K562 (cell line): ENCODE data around the gene MBNL2. TPM values are rescaled to one million over a fixed set of nuclear protein-coding genes. Genes with fewer than 3 reads are reported as not detected.

Experiments used
- HNRNPLL ChIP-seq: fragments of 200-400 bp; formaldehyde crosslinking; IDR thresholded peaks from 2 replicates; pipeline ENCODE4 v1.6.1; 2017; ENCODE audit warnings: low read length, low read depth, mild to moderate bottlenecking; ENCODE audit not compliant: poor library complexity, severe bottlenecking
- MAFF ChIP-seq: IDR thresholded peaks from 2 replicates; pipeline ENCODE4 v1.6.1; 2012; ENCODE audit warnings: low read length, improper control_type of control experiment
- SIRT6 ChIP-seq: IDR thresholded peaks from one replicate; pipeline ENCODE4 v1.6.1; 2012; ENCODE audit warnings: low read depth, mild to moderate bottlenecking, control low read depth, inconsistent platforms, low read length, moderate library complexity
- TOE1 ChIP-seq, 2 experiments: fragments of 450-650 bp in 1 of 2; sonication (generic) in 1 of 2; formaldehyde crosslinking in 1 of 2; IDR thresholded peaks; 2 replicates each; pipeline versions ENCODE4 v1.7.1 to v1.8.0; 2016 to 2022; ENCODE audit warnings: borderline replicate concordance in 2 of 2, mild to moderate bottlenecking in 2 of 2, antibody characterized with exemption in 1 of 2, inconsistent platforms in 1 of 2, low read depth in 1 of 2, missing genetic modification reagents in 1 of 2, moderate library complexity in 1 of 2
- U2AF1 ChIP-seq: fragments of 200-400 bp; formaldehyde crosslinking; optimal IDR thresholded peaks from 2 replicates; pipeline ENCODE3; 2017; ENCODE audit warnings: mild to moderate bottlenecking, low read depth, low read length, moderate library complexity
- XRCC3 ChIP-seq: fragments of 450-650 bp; IDR thresholded peaks from 2 replicates; pipeline ENCODE4 v1.6.1; 2017; ENCODE audit warnings: mild to moderate bottlenecking, moderate library complexity
- ZEB2 ChIP-seq: fragments of 450-650 bp; IDR thresholded peaks from 2 replicates; pipeline ENCODE4 v1.6.1; 2016
- ZNF146 ChIP-seq: IDR thresholded peaks from one replicate; pipeline ENCODE4 v1.6.1; 2018; ENCODE audit warnings: missing compliant biosample characterization; ENCODE audit not compliant: unreplicated experiment
- ZNF197 ChIP-seq: fragments of 200-800 bp; sonication (Bioruptor generic); IDR thresholded peaks from 2 replicates; pipeline ENCODE4 v1.6.1; 2016; ENCODE audit warnings: low read depth, missing genetic modification characterization, missing compliant biosample characterization
- polyA plus RNA-seq, 8 experiments: library from polyadenylated mRNA; depleted of rRNA in 4 of 8; stranded (reverse) in 5 of 8; unstranded in 3 of 8; fragments of >200 nt; fragmentation: Nextera tagmentation in 2 of 8; fragmentation: Illumina TruSeq in 1 of 8; extraction: Ambion mirVana in 2 of 8; extraction: Trizol in 1 of 8; gene quantifications; 2 replicates each; pipeline versions ENCODE4 v1.2.1 to v1.2.3, GENCODE V29; 2011 to 2014; ENCODE audit warnings: inconsistent platforms in 1 of 8, missing spikeins in 1 of 8
- total RNA-seq, 7 experiments: library from RNA; depleted of rRNA in 6 of 7; stranded (reverse); fragments of >200 nt in 6 of 7; fragmentation: Illumina TruSeq in 2 of 7; extraction: Trizol in 2 of 7; gene quantifications; 2 replicates each; pipeline versions ENCODE4 v1.2.1 to v1.2.3, GENCODE V29; 2011 to 2021; ENCODE audit warnings: low replicate concordance in 1 of 7
- TF ChIP-seq, protein P1 (sequence below): sonication (generic); formaldehyde crosslinking; IDR thresholded peaks from 2 replicates; pipeline ENCODE4 v1.9.0; 2022; ENCODE audit warnings: mild to moderate bottlenecking, missing genetic modification reagents
- TF ChIP-seq, protein P2 (sequence below): fragments of 250-450 bp; sonication (Bioruptor Pico); IDR thresholded peaks from 2 replicates; pipeline ENCODE4 v1.4.0; 2020; ENCODE audit warnings: mild to moderate bottlenecking, moderate library complexity, borderline replicate concordance
- TF ChIP-seq, protein P3 (sequence below), 2 experiments: fragments of 450-650 bp in 1 of 2; IDR thresholded peaks; 2 replicates each; pipeline ENCODE4 v1.6.1; 2011 to 2017; ENCODE audit warnings: low read depth in 2 of 2, antibody characterized with exemption in 1 of 2, borderline replicate concordance in 1 of 2, low read length in 1 of 2, mild to moderate bottlenecking in 1 of 2, mixed read lengths in 1 of 2; ENCODE audit not compliant: control insufficient read depth in 1 of 2
- TF ChIP-seq, protein P4 (sequence below), 2 experiments: IDR thresholded peaks in 1 of 2; conservative IDR thresholded peaks in 1 of 2; 2 replicates each; pipeline ENCODE4 v1.6.1; 2016; ENCODE audit warnings: low read depth in 2 of 2, mild to moderate bottlenecking in 1 of 2, missing compliant biosample characterization in 1 of 2, missing genetic modification characterization in 1 of 2, moderate library complexity in 1 of 2
- TF ChIP-seq, protein P5 (sequence below): fragments of 150-350 bp; conservative IDR thresholded peaks from 2 replicates; pipeline ENCODE4 v1.6.1; 2014; ENCODE audit warnings: low read length

MBNL2 gene
- total and polyA plus RNA-seq, 9 of the 15 experiments (the other 6 are each of a cell fraction or from before 2014, with no cell fraction given): 7.0 to 24.8 (median 13.8) TPM

DNA sequence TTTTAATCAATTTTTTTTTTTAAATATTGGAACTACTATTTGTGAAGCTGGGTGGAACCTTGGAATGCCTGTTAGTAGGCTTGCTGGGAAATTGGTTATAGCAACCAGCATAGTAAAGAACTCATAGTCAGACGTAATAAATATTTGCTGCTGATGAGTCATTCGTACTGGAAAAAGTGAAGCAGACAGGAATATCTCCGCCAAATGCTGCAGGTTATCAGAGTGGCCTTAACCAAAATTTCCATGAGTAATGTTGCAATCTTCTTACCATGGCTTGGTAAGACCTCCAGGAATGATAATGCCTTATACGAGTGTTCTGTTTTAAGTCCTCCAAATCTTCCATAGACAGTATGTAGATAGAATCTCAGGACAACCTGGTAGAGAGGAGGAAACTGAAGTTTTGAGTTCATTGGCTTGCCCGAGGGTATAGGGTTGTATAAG is 34.2 kb downstream of the MBNL2 start (continued):
- TF ChIP-seq, protein P1, sequence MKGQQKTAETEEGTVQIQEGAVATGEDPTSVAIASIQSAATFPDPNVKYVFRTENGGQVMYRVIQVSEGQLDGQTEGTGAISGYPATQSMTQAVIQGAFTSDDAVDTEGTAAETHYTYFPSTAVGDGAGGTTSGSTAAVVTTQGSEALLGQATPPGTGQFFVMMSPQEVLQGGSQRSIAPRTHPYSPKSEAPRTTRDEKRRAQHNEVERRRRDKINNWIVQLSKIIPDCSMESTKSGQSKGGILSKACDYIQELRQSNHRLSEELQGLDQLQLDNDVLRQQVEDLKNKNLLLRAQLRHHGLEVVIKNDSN (CRISPR knock-in tag): no peak
- no peak for TF ChIP-seq SIRT6
- TF ChIP-seq ZNF146 (CRISPR knock-in tag): no peak
- TF ChIP-seq ZNF197 (CRISPR knock-in tag): no peak
- no peak for TF ChIP-seq U2AF1
- TF ChIP-seq, protein P2, sequence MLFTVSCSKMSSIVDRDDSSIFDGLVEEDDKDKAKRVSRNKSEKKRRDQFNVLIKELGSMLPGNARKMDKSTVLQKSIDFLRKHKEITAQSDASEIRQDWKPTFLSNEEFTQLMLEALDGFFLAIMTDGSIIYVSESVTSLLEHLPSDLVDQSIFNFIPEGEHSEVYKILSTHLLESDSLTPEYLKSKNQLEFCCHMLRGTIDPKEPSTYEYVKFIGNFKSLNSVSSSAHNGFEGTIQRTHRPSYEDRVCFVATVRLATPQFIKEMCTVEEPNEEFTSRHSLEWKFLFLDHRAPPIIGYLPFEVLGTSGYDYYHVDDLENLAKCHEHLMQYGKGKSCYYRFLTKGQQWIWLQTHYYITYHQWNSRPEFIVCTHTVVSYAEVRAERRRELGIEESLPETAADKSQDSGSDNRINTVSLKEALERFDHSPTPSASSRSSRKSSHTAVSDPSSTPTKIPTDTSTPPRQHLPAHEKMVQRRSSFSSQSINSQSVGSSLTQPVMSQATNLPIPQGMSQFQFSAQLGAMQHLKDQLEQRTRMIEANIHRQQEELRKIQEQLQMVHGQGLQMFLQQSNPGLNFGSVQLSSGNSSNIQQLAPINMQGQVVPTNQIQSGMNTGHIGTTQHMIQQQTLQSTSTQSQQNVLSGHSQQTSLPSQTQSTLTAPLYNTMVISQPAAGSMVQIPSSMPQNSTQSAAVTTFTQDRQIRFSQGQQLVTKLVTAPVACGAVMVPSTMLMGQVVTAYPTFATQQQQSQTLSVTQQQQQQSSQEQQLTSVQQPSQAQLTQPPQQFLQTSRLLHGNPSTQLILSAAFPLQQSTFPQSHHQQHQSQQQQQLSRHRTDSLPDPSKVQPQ (CRISPR knock-in tag): no peak
- no peak for TF ChIP-seq MAFF
- no peak; the same call in 1 of the 2 replicates for TF ChIP-seq ZEB2
- TF ChIP-seq XRCC3: no peak
- TF ChIP-seq, protein P3, sequence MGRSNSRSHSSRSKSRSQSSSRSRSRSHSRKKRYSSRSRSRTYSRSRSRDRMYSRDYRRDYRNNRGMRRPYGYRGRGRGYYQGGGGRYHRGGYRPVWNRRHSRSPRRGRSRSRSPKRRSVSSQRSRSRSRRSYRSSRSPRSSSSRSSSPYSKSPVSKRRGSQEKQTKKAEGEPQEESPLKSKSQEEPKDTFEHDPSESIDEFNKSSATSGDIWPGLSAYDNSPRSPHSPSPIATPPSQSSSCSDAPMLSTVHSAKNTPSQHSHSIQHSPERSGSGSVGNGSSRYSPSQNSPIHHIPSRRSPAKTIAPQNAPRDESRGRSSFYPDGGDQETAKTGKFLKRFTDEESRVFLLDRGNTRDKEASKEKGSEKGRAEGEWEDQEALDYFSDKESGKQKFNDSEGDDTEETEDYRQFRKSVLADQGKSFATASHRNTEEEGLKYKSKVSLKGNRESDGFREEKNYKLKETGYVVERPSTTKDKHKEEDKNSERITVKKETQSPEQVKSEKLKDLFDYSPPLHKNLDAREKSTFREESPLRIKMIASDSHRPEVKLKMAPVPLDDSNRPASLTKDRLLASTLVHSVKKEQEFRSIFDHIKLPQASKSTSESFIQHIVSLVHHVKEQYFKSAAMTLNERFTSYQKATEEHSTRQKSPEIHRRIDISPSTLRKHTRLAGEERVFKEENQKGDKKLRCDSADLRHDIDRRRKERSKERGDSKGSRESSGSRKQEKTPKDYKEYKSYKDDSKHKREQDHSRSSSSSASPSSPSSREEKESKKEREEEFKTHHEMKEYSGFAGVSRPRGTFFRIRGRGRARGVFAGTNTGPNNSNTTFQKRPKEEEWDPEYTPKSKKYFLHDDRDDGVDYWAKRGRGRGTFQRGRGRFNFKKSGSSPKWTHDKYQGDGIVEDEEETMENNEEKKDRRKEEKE (IDR thresholded peaks at IDR 0.05; ENCODE audit: borderline replicate concordance in 1 of 2, control insufficient read depth in 1 of 2, low read depth in 2 of 2, low read length in 1 of 2): no peak
- TF ChIP-seq, protein P4, sequence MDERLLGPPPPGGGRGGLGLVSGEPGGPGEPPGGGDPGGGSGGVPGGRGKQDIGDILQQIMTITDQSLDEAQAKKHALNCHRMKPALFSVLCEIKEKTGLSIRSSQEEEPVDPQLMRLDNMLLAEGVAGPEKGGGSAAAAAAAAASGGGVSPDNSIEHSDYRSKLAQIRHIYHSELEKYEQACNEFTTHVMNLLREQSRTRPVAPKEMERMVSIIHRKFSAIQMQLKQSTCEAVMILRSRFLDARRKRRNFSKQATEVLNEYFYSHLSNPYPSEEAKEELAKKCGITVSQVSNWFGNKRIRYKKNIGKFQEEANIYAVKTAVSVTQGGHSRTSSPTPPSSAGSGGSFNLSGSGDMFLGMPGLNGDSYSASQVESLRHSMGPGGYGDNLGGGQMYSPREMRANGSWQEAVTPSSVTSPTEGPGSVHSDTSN (CRISPR knock-in tag; IDR thresholded peaks at IDR 0.05; ENCODE audit: low read depth): no peak
- TF ChIP-seq, protein P4 (tag; conservative IDR thresholded peaks at IDR 0.05; ENCODE audit: low read depth): no peak
- TF ChIP-seq TOE1 (IDR thresholded peaks at IDR 0.05; ENCODE audit: borderline replicate concordance): no peak
- TF ChIP-seq TOE1 (CRISPR knock-in tag; IDR thresholded peaks at IDR 0.05; ENCODE audit: borderline replicate concordance, low read depth): no peak
- TF ChIP-seq HNRNPLL: no peak
- TF ChIP-seq, protein P5, sequence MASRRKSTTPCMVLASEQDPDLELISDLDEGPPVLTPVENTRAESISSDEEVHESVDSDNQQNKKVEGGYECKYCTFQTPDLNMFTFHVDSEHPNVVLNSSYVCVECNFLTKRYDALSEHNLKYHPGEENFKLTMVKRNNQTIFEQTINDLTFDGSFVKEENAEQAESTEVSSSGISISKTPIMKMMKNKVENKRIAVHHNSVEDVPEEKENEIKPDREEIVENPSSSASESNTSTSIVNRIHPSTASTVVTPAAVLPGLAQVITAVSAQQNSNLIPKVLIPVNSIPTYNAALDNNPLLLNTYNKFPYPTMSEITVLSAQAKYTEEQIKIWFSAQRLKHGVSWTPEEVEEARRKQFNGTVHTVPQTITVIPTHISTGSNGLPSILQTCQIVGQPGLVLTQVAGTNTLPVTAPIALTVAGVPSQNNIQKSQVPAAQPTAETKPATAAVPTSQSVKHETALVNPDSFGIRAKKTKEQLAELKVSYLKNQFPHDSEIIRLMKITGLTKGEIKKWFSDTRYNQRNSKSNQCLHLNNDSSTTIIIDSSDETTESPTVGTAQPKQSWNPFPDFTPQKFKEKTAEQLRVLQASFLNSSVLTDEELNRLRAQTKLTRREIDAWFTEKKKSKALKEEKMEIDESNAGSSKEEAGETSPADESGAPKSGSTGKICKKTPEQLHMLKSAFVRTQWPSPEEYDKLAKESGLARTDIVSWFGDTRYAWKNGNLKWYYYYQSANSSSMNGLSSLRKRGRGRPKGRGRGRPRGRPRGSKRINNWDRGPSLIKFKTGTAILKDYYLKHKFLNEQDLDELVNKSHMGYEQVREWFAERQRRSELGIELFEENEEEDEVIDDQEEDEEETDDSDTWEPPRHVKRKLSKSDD: no peak
